Stomach (tissue), 4 donors: Measurements from ENCODE around the gene IFRD2.
A peak's percentile ranks its signal among the peaks of the same experiment; 100 is the strongest.

Experiments used
- POLR2A ChIP-seq, 4 donors: fragments of 450-650 bp; IDR thresholded peaks; one replicate each; pipeline ENCODE4 v1.6.1; 2016; ENCODE audit warnings: antibody characterized with exemption in 4 of 4, control low read depth in 2 of 4, mild to moderate bottlenecking in 1 of 4, moderate library complexity in 1 of 4
- POLR2AphosphoS5 ChIP-seq, 3 donors: sonication (generic); formaldehyde crosslinking; IDR thresholded peaks; one replicate each; pipeline ENCODE4 v1.6.1; 2016; ENCODE audit warnings: antibody characterized with exemption in 3 of 3
- TF ChIP-seq, protein P1 (sequence below), 7 experiments: fragments of 450-650 bp in 4 of 7; fragments of 200-600 bp in 3 of 7; sonication (generic) in 3 of 7; IDR thresholded peaks; one replicate each; pipeline ENCODE4 v1.5.1; 2016 to 2019; ENCODE audit warnings: antibody characterized with exemption in 7 of 7, control low read depth in 2 of 7, mild to moderate bottlenecking in 1 of 7

DNA sequence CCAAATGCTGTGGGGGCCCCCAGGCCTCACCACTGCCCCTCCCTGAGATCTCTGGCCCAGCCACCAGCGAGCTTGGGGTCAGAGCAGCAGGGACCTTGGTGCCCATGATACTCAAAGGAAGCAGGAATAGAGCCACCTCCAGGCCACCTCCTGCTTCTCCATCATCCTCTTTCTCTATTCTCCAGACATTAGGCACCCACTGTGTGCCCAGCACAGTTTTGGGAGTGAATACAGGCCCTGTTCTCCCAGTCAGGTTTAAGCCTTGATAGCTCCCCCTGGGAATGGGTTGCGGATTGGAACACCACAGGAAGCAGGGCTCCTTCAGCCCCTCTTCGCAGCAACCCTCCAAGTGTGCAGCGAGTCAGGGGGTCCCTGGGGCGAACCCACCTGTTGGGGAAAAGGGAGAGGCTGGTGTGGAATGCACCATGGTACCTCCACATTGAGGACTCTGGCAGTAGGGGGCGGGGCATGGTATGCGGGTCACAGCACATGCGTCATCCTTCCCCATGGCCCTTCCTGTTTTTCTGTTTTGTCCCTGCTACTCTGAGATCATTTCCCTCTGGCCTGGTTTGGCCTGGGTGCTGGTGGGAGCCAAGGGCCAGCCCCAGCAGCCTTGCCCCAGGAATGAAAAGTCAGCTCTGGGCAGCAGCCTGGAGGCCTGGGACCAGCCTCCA is 37.5 kb downstream of the IFRD2 start:
- TF ChIP-seq, protein P1, sequence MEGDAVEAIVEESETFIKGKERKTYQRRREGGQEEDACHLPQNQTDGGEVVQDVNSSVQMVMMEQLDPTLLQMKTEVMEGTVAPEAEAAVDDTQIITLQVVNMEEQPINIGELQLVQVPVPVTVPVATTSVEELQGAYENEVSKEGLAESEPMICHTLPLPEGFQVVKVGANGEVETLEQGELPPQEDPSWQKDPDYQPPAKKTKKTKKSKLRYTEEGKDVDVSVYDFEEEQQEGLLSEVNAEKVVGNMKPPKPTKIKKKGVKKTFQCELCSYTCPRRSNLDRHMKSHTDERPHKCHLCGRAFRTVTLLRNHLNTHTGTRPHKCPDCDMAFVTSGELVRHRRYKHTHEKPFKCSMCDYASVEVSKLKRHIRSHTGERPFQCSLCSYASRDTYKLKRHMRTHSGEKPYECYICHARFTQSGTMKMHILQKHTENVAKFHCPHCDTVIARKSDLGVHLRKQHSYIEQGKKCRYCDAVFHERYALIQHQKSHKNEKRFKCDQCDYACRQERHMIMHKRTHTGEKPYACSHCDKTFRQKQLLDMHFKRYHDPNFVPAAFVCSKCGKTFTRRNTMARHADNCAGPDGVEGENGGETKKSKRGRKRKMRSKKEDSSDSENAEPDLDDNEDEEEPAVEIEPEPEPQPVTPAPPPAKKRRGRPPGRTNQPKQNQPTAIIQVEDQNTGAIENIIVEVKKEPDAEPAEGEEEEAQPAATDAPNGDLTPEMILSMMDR (IDR thresholded peaks at IDR 0.05) = no peak
- TF ChIP-seq POLR2AphosphoS5 (IDR thresholded peaks at IDR 0.05) = peak in 2 of 3 donors; percentile 3 to 33
- no peak for TF ChIP-seq POLR2A (IDR thresholded peaks at IDR 0.05)
